Spleen (tissue), 11 donors: ENCODE measurements around the gene ENDOD1. TPM values are rescaled to one million over a fixed set of nuclear protein-coding genes. Genes with fewer than 3 reads are reported as not detected.

Experiments used
- DNase-seq: peaks from one replicate; pipeline ENCODE4 v3.0.0-alpha.2; 2020
- H3K27ac ChIP-seq, 8 donors: fragments of 200-600 bp; sonication (generic) in 7 of 8; 1 replicate in 4 of 8; 2 replicates in 4 of 8; pipeline versions ENCODE4 v1.5.0 to v1.8.0; 2016 to 2021; ENCODE audit warnings: inconsistent platforms in 4 of 8, mild to moderate bottlenecking in 4 of 8, moderate library complexity in 1 of 8
- H3K27me3 ChIP-seq, 7 donors: fragments of 200-600 bp; sonication (generic) in 6 of 7; replicated peaks in 1 of 7; 1 replicate in 4 of 7; 2 replicates in 3 of 7; pipeline versions ENCODE4 v1.5.0 to v1.8.0; 2016 to 2021; ENCODE audit warnings: inconsistent platforms in 3 of 7, mild to moderate bottlenecking in 1 of 7
- H3K36me3 ChIP-seq, 6 donors: fragments of 200-600 bp; sonication (generic) in 5 of 6; 1 replicate in 4 of 6; 2 replicates in 2 of 6; pipeline versions ENCODE4 v1.5.0 to v1.8.0; 2016 to 2021; ENCODE audit warnings: inconsistent platforms in 2 of 6
- H3K4me1 ChIP-seq, 6 donors: fragments of 200-600 bp; sonication (generic) in 5 of 6; 1 replicate in 3 of 6; 2 replicates in 3 of 6; pipeline versions ENCODE4 v1.5.0 to v1.8.0; 2016 to 2021; ENCODE audit warnings: inconsistent platforms in 3 of 6
- H3K4me3 ChIP-seq, 8 donors: fragments of 200-600 bp; sonication (generic) in 7 of 8; 1 replicate in 4 of 8; 2 replicates in 4 of 8; pipeline versions ENCODE4 v1.5.0 to v1.8.0; 2016 to 2021; ENCODE audit warnings: inconsistent platforms in 4 of 8, mild to moderate bottlenecking in 4 of 8, moderate library complexity in 2 of 8
- H3K9me3 ChIP-seq, 8 donors: fragments of 200-600 bp; sonication (generic) in 7 of 8; 1 replicate in 4 of 8; 2 replicates in 4 of 8; pipeline versions ENCODE4 v1.5.0 to v1.8.0; 2016 to 2021; ENCODE audit warnings: inconsistent platforms in 4 of 8
- POLR2A ChIP-seq, 3 donors: fragments of 450-650 bp; IDR thresholded peaks; one replicate each; pipeline ENCODE4 v1.5.1; 2017; ENCODE audit warnings: antibody characterized with exemption in 3 of 3, mild to moderate bottlenecking in 1 of 3
- POLR2AphosphoS5 ChIP-seq, 3 donors: sonication (generic); formaldehyde crosslinking; IDR thresholded peaks; one replicate each; pipeline ENCODE4 v1.5.1; 2017; ENCODE audit warnings: antibody characterized with exemption in 3 of 3
- WGBS, 5 donors: extraction: QIAGEN DNeasy Blood & Tissue Kit in 3 of 5; methylation state at CpG; one replicate each; pipeline versions ENCODE4 v1.1.5 to v1.1.7; 2013 to 2018; 5-methylcytosine and 5-hydroxymethylcytosine counted together
- intact Hi-C: fragments of 100-400 bp; cut with DNase I; formaldehyde crosslinking; loops from one replicate; pipeline ENCODE4 v1.15.0; 2023; ENCODE audit warnings: low total_unique reads
- polyA plus RNA-seq, 3 donors: library from polyadenylated mRNA; stranded (reverse); fragments of 200-250 nt; gene quantifications; one replicate each; pipeline ENCODE4 v1.2.1, GENCODE V29; 2013
- total RNA-seq, 7 donors: library from RNA; depleted of rRNA in 3 of 7; stranded (reverse); fragments of >200 nt in 3 of 7; fragmentation: NEBNext Ultra II Directional in 4 of 7; extraction: Animal tissue kit (Norgen Biotek cat#: 25700) in 4 of 7; gene quantifications; one replicate each; pipeline versions ENCODE4 v1.1.0 to v1.2.1, GENCODE V29; 2016 to 2021
- TF ChIP-seq, protein P1 (sequence below), 11 experiments: fragments of 200-600 bp in 7 of 11; fragments of 450-650 bp in 4 of 11; sonication (generic) in 4 of 11; IDR thresholded peaks in 8 of 11; conservative IDR thresholded peaks in 3 of 11; 1 replicate in 7 of 11; 2 replicates in 4 of 11; pipeline versions ENCODE4 v1.4.0 to v1.8.0; 2016 to 2021; ENCODE audit warnings: antibody characterized with exemption in 11 of 11, inconsistent platforms in 4 of 11, mild to moderate bottlenecking in 1 of 11
- donor health status: healthy with polysubstance abuse.
- donor health status: DM: no; HTN: no; CAD: no; lungs with moderate emphysema.
- donor health status: DM: no; HTN: no; CAD: no.
- donor health status: Bipolar disorder and iron deficiency.
- donor health status: healthy.
- donor health status: DM: no; HTN: no; CAD: no.
- donor health status: DM: yes; HTN: yes; CAD: no.

Gene ENDOD1
- total and polyA plus RNA-seq, 10 donors, result 6.3 to 80.5 (median 58.4) TPM

- peak; percentile 87 for DNase-seq
- 0% methylated on average over 12 to 16 of the region's 16 CpGs for WGBS, 5 donors
- TF ChIP-seq POLR2AphosphoS5 (IDR thresholded peaks at IDR 0.05), result no peak
- no peak for TF ChIP-seq POLR2A (IDR thresholded peaks at IDR 0.05)
- TF ChIP-seq, protein P1, sequence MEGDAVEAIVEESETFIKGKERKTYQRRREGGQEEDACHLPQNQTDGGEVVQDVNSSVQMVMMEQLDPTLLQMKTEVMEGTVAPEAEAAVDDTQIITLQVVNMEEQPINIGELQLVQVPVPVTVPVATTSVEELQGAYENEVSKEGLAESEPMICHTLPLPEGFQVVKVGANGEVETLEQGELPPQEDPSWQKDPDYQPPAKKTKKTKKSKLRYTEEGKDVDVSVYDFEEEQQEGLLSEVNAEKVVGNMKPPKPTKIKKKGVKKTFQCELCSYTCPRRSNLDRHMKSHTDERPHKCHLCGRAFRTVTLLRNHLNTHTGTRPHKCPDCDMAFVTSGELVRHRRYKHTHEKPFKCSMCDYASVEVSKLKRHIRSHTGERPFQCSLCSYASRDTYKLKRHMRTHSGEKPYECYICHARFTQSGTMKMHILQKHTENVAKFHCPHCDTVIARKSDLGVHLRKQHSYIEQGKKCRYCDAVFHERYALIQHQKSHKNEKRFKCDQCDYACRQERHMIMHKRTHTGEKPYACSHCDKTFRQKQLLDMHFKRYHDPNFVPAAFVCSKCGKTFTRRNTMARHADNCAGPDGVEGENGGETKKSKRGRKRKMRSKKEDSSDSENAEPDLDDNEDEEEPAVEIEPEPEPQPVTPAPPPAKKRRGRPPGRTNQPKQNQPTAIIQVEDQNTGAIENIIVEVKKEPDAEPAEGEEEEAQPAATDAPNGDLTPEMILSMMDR (IDR thresholded peaks at IDR 0.05 in 8 of 11, conservative IDR thresholded peaks at IDR 0.05 in 3 of 11), result no peak
- peaks cover 14 to 50% (median 35%) of the 10 kb centered on the region in 6 donors for H3K4me1 ChIP-seq
- peak overlapping the region; percentile 63 to 84 (median 70) for H3K4me3 ChIP-seq
- H3K9me3 ChIP-seq, result no peaks in the 10 kb centered on the region
- peaks cover 0 to 5% (median 0%) of the 10 kb centered on the region in 6 donors for H3K36me3 ChIP-seq
- H3K27me3 ChIP-seq, result no peaks in the 10 kb centered on the region
- peak overlapping the region; percentile 97 to 99 (median 98) for H3K27ac ChIP-seq
- intact Hi-C loops, result loop anchor here (10.0 kb wide), 1 partner anchor 93 kb away; the partner anchor contains the start of genes CWC15 and KDM4D
Measured at GRCh38 chr11:95067841-95068219, 21.8 kb upstream of the ENDOD1 start.

DNA sequence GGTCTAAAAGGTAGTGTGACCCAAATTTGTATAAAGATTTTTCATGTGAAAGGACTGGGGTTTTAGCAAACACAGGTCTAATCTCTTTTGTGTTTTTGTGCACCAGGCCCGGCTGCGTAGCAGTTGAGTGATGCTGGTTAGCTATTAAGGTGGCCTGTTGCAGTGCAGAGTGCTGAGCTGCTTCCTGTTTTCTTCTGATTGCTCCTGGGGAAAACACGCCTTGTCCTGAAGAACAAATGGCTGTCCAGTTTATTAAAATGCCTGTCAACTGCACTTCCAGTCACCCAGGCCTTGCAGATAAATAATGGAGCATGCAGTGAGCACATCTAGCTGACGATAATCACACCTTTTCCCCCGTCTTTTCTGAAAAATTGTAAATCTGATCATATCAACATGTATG is 21.1 kb upstream of the ENDOD1 start:
- intact Hi-C loops, result loop anchor here (10.0 kb wide), 1 partner anchor 94 kb away; the partner anchor contains the start of genes CWC15 and KDM4D
- DNase-seq, result peak; percentile 87
- Histone ChIP-seq H3K9me3 (no peaks in the 10 kb centered on the region), H3K4me1 (peaks cover 14 to 52% (median 36%) of the 10 kb centered on the region in 6 donors), H3K27me3 (no peaks in the 10 kb centered on the region), H3K27ac (peak overlapping the region; percentile 97 to 99 (median 98)), H3K36me3 (peaks cover 0 to 5% (median 0%) of the 10 kb centered on the region in 6 donors), H3K4me3 (peak overlapping the region; percentile 63 to 84 (median 70))
- 0 to 2% (median 2%) methylated on average over 5 of the region's 5 CpGs for WGBS, 5 donors
- TF ChIP-seq POLR2A (IDR thresholded peaks at IDR 0.05) (peak; percentile 19 to 93 (median 59)), POLR2AphosphoS5 (IDR thresholded peaks at IDR 0.05) (peak in 2 of 3 donors; percentile 58 to 97)
- TF ChIP-seq, protein P1 (IDR thresholded peaks at IDR 0.05 in 8 of 11, conservative IDR thresholded peaks at IDR 0.05 in 3 of 11), result no peak

GRCh38 chr11:95070471-95070870 is 19.2 kb upstream of the ENDOD1 start:
- DNase-seq, result no peak
- no peaks in the 10 kb centered on the region for H3K9me3 ChIP-seq
- intact Hi-C loops, result loop anchor here (10.0 kb wide), 1 partner anchor 694 kb away; no protein-coding TSS in a partner anchor
- TF ChIP-seq POLR2A (IDR thresholded peaks at IDR 0.05) (no peak), POLR2AphosphoS5 (IDR thresholded peaks at IDR 0.05) (no peak)
- TF ChIP-seq, protein P1 (IDR thresholded peaks at IDR 0.05 in 8 of 11, conservative IDR thresholded peaks at IDR 0.05 in 3 of 11), result no peak
- H3K27ac ChIP-seq, result peak overlapping the region in 1 of 8 donors; percentile 3
- H3K36me3 ChIP-seq, result peaks cover 0 to 5% (median 0%) of the 10 kb centered on the region in 6 donors
- H3K4me3 ChIP-seq, result no peak overlapping the region
- H3K4me1 ChIP-seq, result peaks cover 14 to 71% (median 48%) of the 10 kb centered on the region in 6 donors
- H3K27me3 ChIP-seq, result no peaks in the 10 kb centered on the region
- WGBS, 5 donors, result 90 to 98% (median 95%) methylated on average over 1 of the region's 1 CpG

GRCh38 chr11:95072948-95073347 is 16.7 kb upstream of the ENDOD1 start:
- DNase-seq, result no peak
- TF ChIP-seq POLR2AphosphoS5 (IDR thresholded peaks at IDR 0.05), result no peak
- no peak for TF ChIP-seq POLR2A (IDR thresholded peaks at IDR 0.05)
- TF ChIP-seq, protein P1 (IDR thresholded peaks at IDR 0.05 in 8 of 11, conservative IDR thresholded peaks at IDR 0.05 in 3 of 11), result no peak
- no peak overlapping the region for H3K4me3 ChIP-seq
- no peaks in the 10 kb centered on the region for H3K27me3 ChIP-seq
- intact Hi-C loops, result loop anchor here (10.0 kb wide), 1 partner anchor 692 kb away; no protein-coding TSS in a partner anchor
- no peak overlapping the region for H3K27ac ChIP-seq
- H3K9me3 ChIP-seq, result no peaks in the 10 kb centered on the region
- peaks cover 0 to 5% (median 0%) of the 10 kb centered on the region in 6 donors for H3K36me3 ChIP-seq
- H3K4me1 ChIP-seq, result peaks cover 15 to 75% (median 50%) of the 10 kb centered on the region in 6 donors
